Activated CD4-positive, alpha-beta T cell treated with anti-CD3 and anti-CD28 coated beads, Interleukin-2, Interleukin-4, amounts not matched to agents 100 ng/mL and 50 ng/mL, durations not matched to agents 16 hours and 8 hours (primary cell): ENCODE results near the gene CDC42BPG.

ENCODE experiments used
- DNase-seq: peaks from one replicate; pipeline ENCODE4 v3.0.0-alpha.2; 2020; ENCODE audit warnings: low spot score

CDC42BPG gene

DNA sequence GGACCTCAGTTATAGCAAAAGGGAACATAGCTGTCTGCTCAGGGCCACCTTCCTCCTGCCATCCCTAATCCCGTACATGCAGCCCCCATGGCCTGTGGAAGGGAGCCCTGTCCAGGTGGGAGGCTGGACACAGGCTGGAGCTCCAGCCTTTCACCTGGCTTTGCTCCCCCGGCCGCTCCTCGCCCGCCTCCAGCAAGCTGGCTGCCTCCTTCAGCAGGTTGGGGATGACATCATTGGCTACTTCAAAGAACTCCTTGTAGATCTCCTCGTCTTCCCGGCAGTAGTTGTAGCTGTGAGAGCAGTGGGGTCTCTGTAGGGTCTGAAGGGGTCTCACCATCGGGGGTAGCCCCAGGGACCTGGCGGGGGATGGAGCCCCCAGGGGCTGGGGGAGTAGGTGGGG is 39.0 kb downstream of the CDC42BPG start:
- no peak for DNase-seq

DNA sequence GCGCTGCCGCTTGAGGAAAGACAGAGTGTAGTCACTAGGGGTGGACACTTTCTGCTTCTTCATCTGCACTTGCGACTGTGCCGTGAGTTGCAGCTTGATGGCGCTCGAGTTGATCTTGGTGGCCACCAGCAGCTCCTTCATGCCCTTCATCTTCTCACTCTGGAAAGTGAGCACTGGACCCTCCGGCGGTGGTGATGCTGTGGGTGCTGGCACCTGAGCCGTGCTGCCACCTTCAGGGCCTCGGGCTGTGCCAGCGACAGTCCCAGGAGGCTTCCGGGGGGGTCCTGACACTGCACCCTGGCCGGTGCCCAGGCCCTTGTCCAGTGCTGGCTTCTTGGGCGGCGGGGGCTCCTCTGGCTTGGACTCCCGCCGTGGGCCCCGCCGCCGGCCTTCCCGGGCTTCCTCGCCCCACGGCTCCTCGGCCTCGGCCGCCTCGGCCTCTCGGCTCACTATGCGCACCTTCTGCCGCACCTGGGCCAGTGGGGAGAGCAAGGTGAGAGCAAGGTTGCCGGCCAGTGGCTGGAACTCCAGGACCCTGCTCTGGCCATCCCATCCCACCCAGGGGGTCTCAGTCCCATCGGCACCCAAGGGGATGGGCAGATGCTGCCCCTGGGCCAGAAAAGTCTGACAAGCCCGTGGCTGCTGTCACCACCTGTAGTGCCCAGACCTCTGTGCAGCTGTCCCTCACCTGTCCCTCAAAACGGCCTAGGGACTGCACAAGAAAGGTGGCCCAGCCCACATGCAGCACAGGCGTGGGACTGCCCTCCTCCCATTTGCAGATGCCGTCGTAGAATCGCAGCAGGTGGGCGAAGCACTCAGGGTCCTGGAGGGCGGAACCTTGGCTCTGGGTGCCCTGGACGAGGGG is 39.9 kb downstream of the CDC42BPG start:
- DNase-seq = no peak

DNA sequence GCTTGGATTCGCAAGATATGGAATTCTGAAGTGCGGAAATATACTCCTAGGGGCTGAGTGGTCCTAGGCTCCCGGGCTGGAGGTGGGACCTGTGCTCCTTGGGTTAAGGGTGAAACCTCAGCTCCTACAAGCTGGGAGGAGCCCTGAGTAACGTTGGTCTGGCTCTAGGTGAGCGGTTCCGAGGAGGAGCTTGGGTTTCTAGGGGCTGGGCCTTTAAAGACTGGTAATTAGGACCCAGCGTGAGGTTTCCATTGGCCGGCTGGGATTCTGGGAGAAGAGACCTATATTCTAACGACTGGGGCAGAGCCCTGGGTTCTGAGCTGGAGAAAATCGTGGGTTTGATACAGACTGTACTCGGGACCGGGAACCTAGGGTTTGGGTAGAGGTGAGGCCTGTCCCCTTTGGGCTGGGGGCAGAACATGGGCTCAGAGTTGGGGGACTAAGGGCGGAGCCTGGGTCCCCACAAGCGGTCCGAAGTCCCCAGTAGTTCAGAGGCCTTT is 40.6 kb downstream of the CDC42BPG start:
- DNase-seq = no peak

DNA sequence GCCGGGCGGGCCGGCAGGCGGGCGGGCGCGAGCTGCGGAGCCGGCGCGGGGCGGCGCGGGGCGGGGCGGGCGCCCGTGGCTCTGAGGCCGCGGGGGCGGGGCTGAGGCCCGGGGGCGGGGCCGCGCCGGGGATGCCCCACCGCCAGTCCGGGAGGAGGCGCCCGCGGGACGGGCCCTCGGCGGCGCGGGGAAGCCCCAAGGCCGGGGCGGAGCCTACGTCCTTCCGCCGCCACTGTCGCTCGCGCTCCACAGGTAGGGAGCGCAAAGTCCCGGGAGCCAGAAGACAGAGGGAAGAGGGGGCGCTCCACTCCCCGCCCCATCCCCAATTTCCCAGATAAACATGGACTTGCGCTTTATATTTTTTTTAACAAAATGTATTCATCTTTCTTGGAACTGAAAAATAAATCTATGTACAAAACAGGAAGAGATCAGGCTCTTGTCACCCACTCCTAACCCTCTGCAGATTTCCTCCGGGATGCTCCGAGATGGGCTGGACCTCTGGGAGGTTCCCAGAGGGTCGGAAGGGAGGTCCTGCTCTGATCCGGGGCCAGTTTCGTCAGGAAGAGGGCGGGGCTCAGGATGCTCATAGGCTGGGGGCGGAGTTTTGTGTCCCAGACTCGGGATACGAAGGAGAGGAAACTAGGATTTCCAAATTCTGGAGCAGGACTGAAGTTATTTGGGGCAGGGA is 41.2 kb downstream of the CDC42BPG start, which contains the start of gene MAP4K2:
Gene MAP4K2, minus strand, starts transcription at position 57 of the 688 bp plus-strand sequence. CDS start 65 bp downstream, outside the sequence.
- peak; percentile 80 for DNase-seq

DNA sequence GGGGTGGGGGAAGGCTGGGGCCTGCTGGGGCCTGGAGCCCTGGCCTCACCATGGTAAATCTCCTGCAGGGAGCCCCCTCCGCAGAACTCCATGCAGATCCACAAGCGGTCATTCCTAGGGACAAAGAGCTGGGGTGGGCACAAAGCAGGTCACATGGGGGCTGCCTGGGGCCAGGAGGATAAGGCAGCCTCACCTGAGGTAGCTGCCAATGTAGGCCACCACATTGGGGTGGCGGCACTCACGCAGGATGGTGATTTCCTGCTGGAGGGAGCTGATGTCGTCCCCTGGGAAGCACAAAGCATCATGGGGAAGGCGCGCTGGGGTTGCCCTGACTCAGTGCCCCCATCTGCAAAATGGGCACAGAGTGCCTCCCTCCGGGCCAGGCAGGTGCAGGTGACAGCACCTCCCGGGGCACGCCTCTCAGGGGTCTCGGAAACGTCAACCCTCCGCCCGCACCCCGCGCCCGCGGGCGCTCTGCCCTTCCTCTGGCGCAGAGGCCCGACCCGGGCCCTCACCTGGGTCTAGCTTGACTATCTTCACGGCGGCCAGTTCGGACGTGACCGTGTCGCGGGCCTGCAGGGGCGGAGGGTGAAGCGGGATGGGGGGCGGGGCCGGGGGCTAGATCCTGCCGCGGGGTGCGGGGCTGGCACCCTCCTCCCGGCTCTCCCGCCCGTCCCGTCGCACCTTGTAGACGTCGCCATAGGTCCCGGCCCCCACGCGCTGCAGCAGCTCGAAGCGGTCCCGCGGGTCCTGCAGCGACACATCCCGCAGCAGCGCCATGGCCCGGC is 41.9 kb downstream of the CDC42BPG start:
- peak; percentile 45 for DNase-seq

DNA sequence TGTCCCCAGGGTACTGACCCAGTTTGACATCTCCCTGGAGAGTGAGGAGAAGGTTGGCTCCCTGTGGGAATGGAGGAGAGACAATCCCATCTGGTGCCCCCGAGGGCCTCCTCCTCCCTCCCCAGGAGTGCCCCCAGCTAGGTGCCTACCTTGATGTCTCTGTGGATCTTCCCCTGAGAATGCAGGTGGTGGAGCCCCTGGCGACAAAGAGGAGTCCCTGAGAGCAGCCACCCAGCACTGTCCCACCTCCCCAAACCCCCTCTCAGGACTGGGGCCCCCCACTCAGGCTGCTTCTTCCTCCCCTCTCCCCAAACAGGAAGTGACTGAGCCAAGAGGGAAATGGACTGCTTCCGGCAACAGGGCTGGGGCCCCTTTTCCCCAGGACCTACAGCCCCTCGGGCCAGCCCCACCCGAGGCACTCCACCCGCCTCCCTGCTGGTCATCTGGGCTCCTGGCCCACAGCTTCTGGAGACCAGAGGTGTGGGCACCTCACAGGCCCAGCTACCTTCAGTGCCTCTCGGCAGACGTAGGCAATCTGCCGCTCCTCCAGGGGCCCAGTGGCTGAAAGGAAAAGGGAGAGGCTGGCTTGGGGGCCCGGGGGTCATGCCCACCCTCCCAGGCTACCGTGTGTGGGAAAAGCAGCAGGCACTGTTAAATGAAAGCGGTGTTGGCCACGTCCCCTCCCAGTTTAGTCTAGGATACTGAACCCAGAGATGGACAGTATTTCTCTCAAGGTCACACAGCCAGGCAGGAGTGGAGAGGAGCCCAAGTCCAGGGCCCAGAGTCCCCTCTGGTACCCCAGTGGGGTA is 42.7 kb downstream of the CDC42BPG start:
- no peak for DNase-seq

DNA sequence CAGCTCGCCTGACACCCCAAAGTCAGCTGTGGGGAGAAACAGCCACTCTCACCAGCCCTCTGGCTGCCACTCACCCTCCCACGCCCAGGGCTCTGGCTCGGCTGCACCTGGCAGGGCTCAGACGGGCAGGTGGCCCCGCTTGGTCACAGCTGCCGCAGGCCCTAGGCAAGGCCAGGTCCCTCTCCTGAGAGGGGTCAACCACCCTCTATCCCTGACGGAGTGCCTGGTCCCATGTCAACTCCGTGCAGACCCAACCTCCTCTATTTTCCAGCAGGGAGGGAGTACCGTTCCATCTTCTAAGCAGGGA is 43.3 kb downstream of the CDC42BPG start:
- no peak for DNase-seq

DNA sequence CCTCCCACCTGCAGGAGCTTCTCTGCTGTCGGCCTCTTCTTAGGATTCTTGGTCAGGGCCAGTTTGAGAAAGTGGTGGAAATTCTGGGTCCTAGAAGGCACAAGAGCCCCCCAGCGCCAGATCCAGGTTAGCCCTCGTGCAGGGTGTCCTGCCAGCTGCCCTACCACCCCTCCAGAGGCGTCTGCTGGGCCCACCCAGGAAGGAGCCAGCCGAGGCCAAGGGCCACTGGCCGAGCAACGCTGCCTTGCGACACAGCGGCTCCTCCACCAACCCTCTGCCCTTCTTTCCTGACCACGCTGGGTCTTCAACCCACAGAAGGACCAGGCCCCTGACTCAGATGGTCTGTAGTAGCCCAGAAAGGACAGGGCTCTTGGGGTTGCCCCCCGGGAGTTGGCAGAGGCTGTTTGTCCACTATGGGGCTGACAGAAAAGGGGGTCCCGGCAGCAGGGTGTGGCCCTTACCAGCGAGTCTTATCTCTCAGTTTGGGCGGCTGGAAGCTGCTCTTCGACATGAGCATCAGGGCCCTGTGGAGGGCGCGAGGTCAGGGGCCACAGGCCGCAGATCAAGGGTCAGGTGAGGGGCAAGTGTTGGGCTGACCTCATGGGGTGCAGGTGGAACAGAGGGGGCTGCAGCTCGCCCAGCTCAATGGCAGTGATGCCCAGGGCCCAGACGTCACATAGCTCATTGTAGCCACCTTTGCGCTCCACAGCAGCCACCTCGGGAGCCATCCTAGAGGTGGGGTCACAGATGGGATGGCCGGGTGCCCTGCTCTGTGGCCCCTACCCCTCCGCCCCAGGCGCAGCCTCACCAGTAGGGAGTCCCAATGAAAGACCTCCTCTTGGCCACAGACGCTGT is 43.9 kb downstream of the CDC42BPG start:
- no peak for DNase-seq

DNA sequence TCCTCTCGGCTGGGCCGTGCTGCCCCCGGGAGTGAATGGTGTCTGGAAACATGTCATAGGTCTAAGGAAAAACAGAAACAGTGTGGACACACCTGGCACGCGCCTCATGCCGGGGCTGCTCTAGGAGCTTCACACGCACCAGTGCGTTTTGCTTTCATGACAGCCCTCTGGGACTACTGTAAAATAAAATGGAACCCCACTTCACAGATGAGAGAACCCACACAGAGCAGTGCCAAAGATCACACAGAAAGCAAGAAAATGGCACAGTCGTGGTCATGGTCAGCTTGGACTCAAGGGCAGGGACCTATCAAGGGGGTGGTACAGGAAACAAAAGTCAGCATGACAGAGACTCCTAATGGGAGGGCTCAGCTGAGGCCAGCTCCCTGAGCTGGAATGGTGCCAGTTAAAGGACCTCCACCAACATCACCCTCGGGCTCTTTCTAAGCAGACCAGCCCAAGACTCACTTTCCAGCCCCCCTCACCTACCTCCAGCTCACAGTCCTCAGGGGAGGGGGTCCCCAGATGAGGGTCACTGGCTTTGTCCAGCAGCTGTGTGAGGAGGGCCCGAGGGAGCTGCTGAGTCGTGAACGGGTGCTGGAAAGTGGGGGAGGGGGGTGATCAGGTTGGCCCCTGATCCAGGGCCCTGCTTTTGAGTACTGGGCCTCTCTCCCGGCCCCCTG is 44.7 kb downstream of the CDC42BPG start:
- no peak for DNase-seq

DNA sequence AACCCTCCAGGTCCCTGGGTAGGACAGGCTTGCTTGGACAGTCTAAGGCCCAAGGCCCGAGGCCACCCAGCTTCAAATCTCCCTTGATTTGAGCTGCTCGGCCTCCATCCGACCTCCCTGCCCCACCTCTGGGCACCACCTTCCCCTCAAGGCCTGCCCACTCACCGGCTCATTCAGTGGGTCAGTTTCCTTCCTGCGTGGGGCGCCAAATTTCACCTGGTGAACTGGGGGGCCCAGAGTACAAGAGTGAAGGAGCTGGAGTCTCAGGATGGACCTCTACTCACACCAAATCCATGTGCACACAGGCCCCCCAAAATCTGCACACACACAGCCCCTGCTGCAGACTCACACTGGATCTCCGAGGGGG is 45.2 kb downstream of the CDC42BPG start:
- DNase-seq = no peak

DNA sequence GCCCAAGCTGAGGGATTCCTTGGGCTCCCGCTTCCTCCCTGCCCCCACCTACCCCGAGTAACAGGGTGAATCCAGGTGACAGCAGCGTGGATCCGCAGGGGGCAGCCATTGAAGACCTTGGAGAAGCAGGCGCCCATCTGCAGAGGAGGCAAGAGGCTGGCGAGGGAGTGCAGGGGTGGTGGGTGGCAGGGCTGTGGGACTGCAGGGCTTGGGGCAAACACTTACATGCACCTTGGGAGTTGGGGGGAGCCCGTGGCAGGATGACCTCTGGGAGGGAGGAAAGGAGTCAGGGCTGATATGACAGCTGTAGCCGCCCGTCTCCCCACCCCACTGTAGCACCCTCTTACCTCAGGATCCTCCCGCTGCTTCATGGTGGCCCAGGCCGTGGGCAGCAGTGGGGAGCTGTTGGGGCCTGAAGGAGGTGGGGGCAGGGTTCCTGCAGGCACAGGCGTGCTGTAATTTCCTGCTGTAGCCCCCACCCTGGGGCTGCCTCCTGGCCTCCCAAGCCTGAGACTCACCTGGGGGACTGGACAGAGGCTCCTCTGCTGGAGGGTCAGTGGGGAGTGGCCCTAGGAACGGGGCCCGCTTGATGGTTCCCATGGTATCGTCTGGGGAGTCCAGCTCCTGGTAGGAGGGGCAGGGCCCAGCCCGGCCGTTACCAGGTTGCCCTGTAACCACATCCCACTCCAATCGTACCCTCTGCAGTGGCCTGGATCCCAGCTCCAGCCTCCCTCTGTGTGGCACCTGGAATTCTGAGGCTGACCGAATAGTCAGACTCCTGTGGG is 47.5 kb downstream of the CDC42BPG start:
- DNase-seq = no peak

DNA sequence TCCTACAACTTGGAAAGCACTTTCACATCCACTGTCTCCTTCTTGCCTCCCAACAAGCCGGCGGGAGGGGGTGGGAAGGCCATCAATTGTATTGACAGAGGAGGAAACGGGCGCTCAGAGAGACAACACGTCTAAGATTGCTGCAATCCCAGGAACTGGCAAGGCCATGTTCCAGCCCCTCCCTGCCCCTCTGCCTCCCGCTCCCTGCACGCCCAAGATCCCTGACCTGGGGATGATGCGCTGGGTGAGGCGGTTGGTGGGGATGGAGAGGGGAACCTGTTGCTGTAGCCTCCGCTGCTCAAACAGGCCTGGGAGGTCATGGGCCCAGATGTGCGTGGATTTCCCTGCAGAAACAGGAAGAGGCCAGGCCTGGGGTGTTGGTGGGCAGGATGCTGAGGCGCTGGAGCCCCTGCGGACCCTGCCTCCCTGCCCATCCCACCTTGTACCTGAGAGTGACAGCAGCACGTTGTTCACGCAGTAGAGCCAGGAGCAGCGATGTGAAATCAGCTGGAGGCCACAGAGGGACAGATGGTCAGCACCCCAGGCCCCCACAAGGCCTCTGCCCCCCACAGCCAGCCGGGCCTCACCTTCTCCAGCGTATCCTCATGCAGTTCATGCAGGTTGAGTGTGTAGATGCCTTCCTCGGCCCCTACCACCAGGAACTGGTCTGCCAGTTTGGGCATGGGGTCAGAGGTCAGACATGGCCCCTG is 48.3 kb downstream of the CDC42BPG start:
- DNase-seq = no peak

DNA sequence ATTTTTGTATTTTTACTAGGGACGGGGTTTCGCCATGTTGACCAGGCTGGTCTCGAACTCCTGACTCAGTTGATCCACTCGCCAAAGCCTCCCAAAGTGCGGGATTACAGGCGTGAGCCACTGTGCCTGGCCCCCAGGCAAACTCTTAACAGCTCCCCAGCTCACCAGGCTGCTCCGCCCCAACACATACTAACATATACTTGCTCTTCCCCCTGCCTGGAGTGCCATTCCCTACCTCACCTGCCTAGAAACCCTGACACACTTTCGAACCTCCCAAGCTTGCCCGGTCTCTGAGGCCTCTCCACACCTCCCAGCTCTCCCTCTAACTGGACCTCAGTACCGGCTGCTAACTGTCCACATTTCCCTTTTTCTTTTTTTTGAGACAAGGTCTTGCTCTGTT is 49.9 kb downstream of the CDC42BPG start:
- DNase-seq = no peak

DNA sequence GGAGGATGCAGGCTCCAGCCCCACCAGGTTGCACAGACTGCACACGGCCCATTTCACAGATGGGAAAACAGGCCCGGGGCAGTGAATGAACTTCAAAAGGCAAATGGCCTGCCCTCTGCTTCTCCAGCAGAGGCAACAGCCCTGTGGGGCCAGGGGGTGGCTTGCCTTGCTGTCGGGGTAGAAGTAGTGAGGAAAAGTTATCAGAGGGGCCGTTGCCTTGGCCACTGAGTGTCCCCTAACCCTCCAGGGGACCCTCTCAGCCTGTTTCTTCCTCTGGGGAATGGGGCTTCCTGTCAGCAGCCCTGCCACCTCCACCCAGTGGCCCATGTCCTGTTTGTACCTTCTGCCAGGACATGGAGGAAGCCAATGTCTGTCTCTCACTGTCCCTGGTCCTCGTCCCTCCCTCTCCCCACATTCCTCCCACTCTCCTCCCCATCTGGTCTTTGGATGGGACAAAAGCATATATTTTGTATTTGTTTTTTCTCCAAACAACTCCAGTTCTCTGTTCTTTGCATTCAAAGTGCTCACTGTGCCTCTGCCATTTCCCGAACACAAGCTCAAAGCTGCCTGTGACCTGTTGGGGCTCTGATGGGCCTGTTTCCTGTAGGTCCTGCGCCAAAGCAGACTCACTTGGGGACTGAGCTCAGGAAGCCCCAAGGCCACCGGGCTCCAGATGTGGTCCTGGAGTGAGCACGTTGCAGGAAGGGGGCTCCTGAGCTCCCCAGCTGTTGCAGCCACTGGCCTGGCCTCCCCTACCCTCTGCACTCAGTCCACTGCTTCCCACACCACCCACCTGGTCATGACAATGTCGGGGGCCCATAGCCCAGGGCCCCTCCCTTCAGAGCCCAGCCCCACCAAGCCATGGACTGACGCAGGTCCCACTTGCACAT is 50.9 kb downstream of the CDC42BPG start:
- DNase-seq = no peak

DNA sequence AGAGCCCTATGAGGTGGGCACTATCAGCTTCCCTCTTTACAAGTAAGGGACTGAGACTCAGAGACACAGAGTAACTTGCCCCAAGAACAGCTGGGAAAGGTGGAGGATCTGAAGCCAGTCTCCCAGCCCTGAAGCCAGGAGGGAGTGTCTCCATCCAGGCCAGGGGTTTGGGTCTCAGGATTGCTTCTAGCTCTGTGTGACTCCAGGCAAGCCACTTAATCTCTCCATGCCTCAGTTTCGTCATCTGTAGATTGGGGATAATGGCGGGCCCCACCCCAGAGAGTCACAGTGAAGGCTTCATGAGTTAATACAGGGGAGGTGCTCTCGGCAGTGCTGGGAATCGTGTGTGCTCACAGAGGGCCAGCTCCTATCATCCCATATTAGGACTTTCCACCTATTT is 52.0 kb downstream of the CDC42BPG start:
- no peak for DNase-seq

DNA sequence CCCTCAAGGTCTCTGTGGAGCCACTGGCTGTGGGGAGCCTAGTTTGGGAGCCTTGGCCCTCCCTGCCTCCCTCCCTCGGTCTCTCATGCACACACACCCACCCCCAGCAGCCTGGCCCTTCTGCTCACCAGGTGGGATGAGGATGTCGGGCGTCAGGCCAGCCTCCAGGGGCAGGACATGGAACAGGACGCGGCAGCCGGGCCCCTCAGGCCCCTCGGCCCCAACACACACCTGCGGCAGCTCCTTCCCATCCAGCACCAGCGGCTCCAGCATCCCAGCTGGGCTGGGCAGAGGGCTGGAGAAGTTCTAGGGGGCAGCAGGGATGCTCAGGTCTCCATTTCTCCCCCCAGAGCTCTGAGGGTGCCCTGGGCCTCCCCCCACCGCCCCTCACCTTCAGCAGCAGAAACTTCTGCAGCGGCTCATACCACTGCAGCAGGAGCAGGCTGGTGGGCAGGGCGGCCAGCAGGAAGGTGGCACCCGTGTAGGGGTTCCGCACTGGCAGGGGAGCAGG is 52.6 kb downstream of the CDC42BPG start:
- DNase-seq = no peak
